ENCODE measurements around the gene SSR3.

- no peak for TF ChIP-seq CTCF (IDR thresholded peaks at IDR 0.05)
- TF ChIP-seq EP300 (IDR thresholded peaks at IDR 0.05) = no peak
- TF ChIP-seq POLR2AphosphoS5 (IDR thresholded peaks at IDR 0.05) = no peak
These were observed 32.2 kb upstream of the SSR3 start for GRCh38 chr3:156586905-156587759.

Data from stomach (tissue), 4 donors.